Liver (tissue), 9 donors: ENCODE measurements around the gene BCAR1. TPM values are rescaled to one million over a fixed set of nuclear protein-coding genes. Genes with fewer than 3 reads are reported as not detected.
A peak's percentile ranks its signal among the peaks of the same experiment; 100 is the strongest.

Experiments used
- DNase-seq: peaks from one replicate; pipeline ENCODE4 v3.0.0-alpha.2; 2017; ENCODE audit warnings: low spot score
- H3K27ac ChIP-seq, 2 donors: one replicate each; pipeline ENCODE4 v1.7.0; 2013; ENCODE audit warnings: inconsistent platforms in 2 of 2, low read length in 2 of 2, control low read depth in 1 of 2, low read depth in 1 of 2, mild to moderate bottlenecking in 1 of 2
- H3K27me3 ChIP-seq, 4 donors: one replicate each; pipeline versions ENCODE4 v1.6.1 to v1.7.0; 2013; ENCODE audit warnings: low read length in 3 of 4, inconsistent platforms in 1 of 4, mild to moderate bottlenecking in 1 of 4, moderate library complexity in 1 of 4; ENCODE audit not compliant: control insufficient read depth in 4 of 4, insufficient read depth in 4 of 4
- H3K36me3 ChIP-seq, 4 donors: one replicate each; pipeline versions ENCODE4 v1.6.1 to v1.7.0; 2013; ENCODE audit warnings: low read length in 3 of 4, mild to moderate bottlenecking in 3 of 4, low read depth in 1 of 4, moderate library complexity in 1 of 4; ENCODE audit not compliant: control insufficient read depth in 4 of 4, insufficient read depth in 3 of 4
- H3K4me1 ChIP-seq, 4 donors: one replicate each; pipeline versions ENCODE4 v1.6.1 to v1.7.0; 2013; ENCODE audit warnings: low read length in 3 of 4, mild to moderate bottlenecking in 3 of 4, moderate library complexity in 1 of 4; ENCODE audit not compliant: control insufficient read depth in 4 of 4, insufficient read depth in 4 of 4
- H3K4me3 ChIP-seq, 3 donors: one replicate each; pipeline versions ENCODE4 v1.6.1 to v1.7.0; 2013; ENCODE audit warnings: low read length in 3 of 3, control low read depth in 1 of 3, low read depth in 1 of 3, mild to moderate bottlenecking in 1 of 3
- H3K9ac ChIP-seq, 2 donors: one replicate each; pipeline ENCODE4 v1.7.0; 2013; ENCODE audit warnings: low read length in 2 of 2, mild to moderate bottlenecking in 2 of 2, moderate library complexity in 2 of 2, control low read depth in 1 of 2, low read depth in 1 of 2
- H3K9me3 ChIP-seq, 4 donors: one replicate each; pipeline versions ENCODE4 v1.6.1 to v1.7.0; 2013; ENCODE audit warnings: low read length in 3 of 4; ENCODE audit not compliant: control insufficient read depth in 4 of 4
- ATF3 ChIP-seq: IDR thresholded peaks from 2 replicates; pipeline ENCODE4 v1.6.1; 2016; ENCODE audit warnings: antibody characterized with exemption
- CTCF ChIP-seq: fragments of 150-350 bp; IDR thresholded peaks from 2 replicates; pipeline ENCODE4 v1.5.1; 2017; ENCODE audit warnings: improper control_type of control experiment, low read depth, low read length; ENCODE audit not compliant: missing input control
- EGR1 ChIP-seq, 2 donors: IDR thresholded peaks; 2 replicates each; pipeline ENCODE4 v1.6.1; 2016 to 2018; ENCODE audit warnings: antibody characterized with exemption in 2 of 2, low read depth in 2 of 2
- FOXA1 ChIP-seq: IDR thresholded peaks from 2 replicates; pipeline ENCODE4 v1.6.1; 2016; ENCODE audit warnings: antibody characterized with exemption
- FOXA2 ChIP-seq: IDR thresholded peaks from 2 replicates; pipeline ENCODE4 v1.6.1; 2016; ENCODE audit warnings: antibody characterized with exemption
- GABPA ChIP-seq, 2 donors: IDR thresholded peaks in 1 of 2; conservative IDR thresholded peaks in 1 of 2; 2 replicates each; pipeline ENCODE4 v1.6.1; 2016; ENCODE audit warnings: antibody characterized with exemption in 2 of 2, mild to moderate bottlenecking in 1 of 2, moderate library complexity in 1 of 2
- HNF4A ChIP-seq, 2 donors: conservative IDR thresholded peaks; 2 replicates each; pipeline ENCODE4 v1.6.1; 2016; ENCODE audit warnings: antibody characterized with exemption in 2 of 2, mild to moderate bottlenecking in 2 of 2
- HNF4G ChIP-seq: IDR thresholded peaks from 2 replicates; pipeline ENCODE4 v1.6.1; 2016; ENCODE audit warnings: antibody characterized with exemption
- JUND ChIP-seq, 2 donors: IDR thresholded peaks; 2 replicates each; pipeline ENCODE4 v1.6.1; 2016; ENCODE audit warnings: antibody characterized with exemption in 2 of 2
- MAX ChIP-seq: IDR thresholded peaks from 2 replicates; pipeline ENCODE4 v1.6.1; 2016; ENCODE audit warnings: antibody characterized with exemption
- NR2F2 ChIP-seq: IDR thresholded peaks from 2 replicates; pipeline ENCODE4 v1.6.1; 2016; ENCODE audit warnings: antibody characterized with exemption
- RAD21 ChIP-seq, 2 donors: IDR thresholded peaks; 2 replicates each; pipeline ENCODE4 v1.6.1; 2016; ENCODE audit warnings: antibody characterized with exemption in 2 of 2, mild to moderate bottlenecking in 2 of 2
- REST ChIP-seq: IDR thresholded peaks from 2 replicates; pipeline ENCODE4 v1.6.1; 2016; ENCODE audit warnings: antibody characterized with exemption, mild to moderate bottlenecking
- RXRA ChIP-seq, 2 donors: IDR thresholded peaks; 2 replicates each; pipeline ENCODE4 v1.6.1; 2017 to 2018; ENCODE audit warnings: antibody characterized with exemption in 2 of 2, mild to moderate bottlenecking in 1 of 2
- SP1 ChIP-seq: IDR thresholded peaks from 2 replicates; pipeline ENCODE4 v1.6.1; 2018; ENCODE audit warnings: antibody characterized with exemption, mild to moderate bottlenecking
- TAF1 ChIP-seq: conservative IDR thresholded peaks from 2 replicates; pipeline ENCODE4 v1.6.1; 2016; ENCODE audit warnings: antibody characterized with exemption, mild to moderate bottlenecking
- YY1 ChIP-seq: IDR thresholded peaks from 2 replicates; pipeline ENCODE4 v1.6.1; 2016; ENCODE audit warnings: antibody characterized with exemption, mild to moderate bottlenecking
- ZBTB33 ChIP-seq: IDR thresholded peaks from 2 replicates; pipeline ENCODE4 v1.6.1; 2016; ENCODE audit warnings: antibody characterized with exemption
- WGBS: extraction: QIAGEN DNeasy Blood & Tissue Kit; methylation state at CpG from one replicate; pipeline ENCODE4 v1.1.7; 2013; 5-methylcytosine and 5-hydroxymethylcytosine counted together
- polyA plus RNA-seq, 2 donors: library from polyadenylated mRNA; stranded (reverse) in 1 of 2; unstranded in 1 of 2; fragments of 200-250 nt in 1 of 2; fragments of >200 nt in 1 of 2; fragmentation: Nextera tagmentation in 1 of 2; extraction: Ambion mirVana in 1 of 2; gene quantifications; one replicate each; pipeline versions ENCODE4 v1.2.1 to v1.2.3, GENCODE V29; 2013 to 2015
- total RNA-seq, 2 donors: library from RNA; depleted of rRNA; stranded (reverse); fragments of >200 nt; gene quantifications; one replicate each; pipeline ENCODE4 v1.2.3, GENCODE V29; 2014
- donor health status: healthy.
- donor health status: healthy.
- donor health status: healthy.
- donor health status: healthy.
- donor health status: healthy.

BCAR1 gene
- total and polyA plus RNA-seq, 4 donors: 10.1 to 32.2 (median 20.2) TPM

GRCh38 chr16:75288181-75288580, 36.8 kb upstream of the BCAR1 start:
- TF ChIP-seq RXRA (IDR thresholded peaks at IDR 0.05) (no peak), HNF4A (conservative IDR thresholded peaks at IDR 0.05) (no peak), REST (no peak), EGR1 (IDR thresholded peaks at IDR 0.05; ENCODE audit: low read depth in 2 of 2) (no peak), SP1 (no peak), YY1 (no peak), JUND (IDR thresholded peaks at IDR 0.05) (no peak), HNF4G (no peak), NR2F2 (no peak), RAD21 (IDR thresholded peaks at IDR 0.05) (no peak), MAX (no peak), GABPA (IDR thresholded peaks at IDR 0.05 in 1 of 2, conservative IDR thresholded peaks at IDR 0.05 in 1 of 2) (no peak), FOXA1 (no peak), TAF1 (no peak), ATF3 (no peak), FOXA2 (no peak), ZBTB33 (no peak), CTCF (no peak)
- peaks cover 0 to 3% (median 0%) of the 10 kb centered on the region in 4 donors for H3K4me1 ChIP-seq
- H3K27ac ChIP-seq: peak overlapping the region in 1 of 2 donors; percentile 13
- no peak for DNase-seq
- 91% methylated on average over 7 of the region's 7 CpGs for WGBS
- H3K36me3 ChIP-seq: peaks cover 0 to 11% (median 8%) of the 10 kb centered on the region in 4 donors
- no peaks in the 10 kb centered on the region for H3K9me3 ChIP-seq
- H3K4me3 ChIP-seq: no peak overlapping the region
- H3K9ac ChIP-seq: no peak overlapping the region
- H3K27me3 ChIP-seq: no peaks in the 10 kb centered on the region
